HG03571 (cell line): ENCODE data around the gene TMEM132C.
"Not testable (repeated sequence)": the region's sequence is repeated elsewhere in the genome, so short reads cannot be mapped to it uniquely, and the experiment has no call there.

ENCODE experiments used
- ATAC-seq: cut with Tn5 transposase; IDR thresholded peaks from one replicate; pipeline ENCODE4 v1.9.1; 2021; ENCODE audit not compliant: unreplicated experiment

TMEM132C gene

GRCh38 chr12:128463881-128464280, 196.9 kb downstream of the TMEM132C start:
- ATAC-seq: no peak

DNA sequence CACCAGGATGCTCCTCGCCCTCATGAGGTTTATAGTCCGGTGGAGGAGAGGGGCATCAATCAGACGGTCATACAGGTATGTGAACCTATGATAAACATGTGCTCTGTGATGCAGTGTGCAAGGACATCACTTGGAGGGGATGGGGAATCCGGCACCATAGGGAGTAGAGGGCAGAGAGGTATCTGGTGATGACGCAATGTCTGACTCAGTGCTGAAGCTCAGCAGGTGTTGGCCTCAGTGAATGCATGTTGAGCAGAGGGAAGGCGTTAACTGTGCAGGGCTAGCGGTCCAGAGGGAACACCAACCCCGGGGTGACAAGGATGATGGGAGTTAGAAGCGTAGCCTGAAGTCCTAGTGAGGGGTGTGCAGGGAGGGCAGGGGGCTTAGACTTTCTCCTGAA, 200.9 kb downstream of the TMEM132C start:
- no peak for ATAC-seq

GRCh38 chr12:128468926-128469325, 202.0 kb downstream of the TMEM132C start:
- ATAC-seq: no peak

GRCh38 chr12:128471491-128471890, 204.5 kb downstream of the TMEM132C start:
- ATAC-seq: no peak

DNA sequence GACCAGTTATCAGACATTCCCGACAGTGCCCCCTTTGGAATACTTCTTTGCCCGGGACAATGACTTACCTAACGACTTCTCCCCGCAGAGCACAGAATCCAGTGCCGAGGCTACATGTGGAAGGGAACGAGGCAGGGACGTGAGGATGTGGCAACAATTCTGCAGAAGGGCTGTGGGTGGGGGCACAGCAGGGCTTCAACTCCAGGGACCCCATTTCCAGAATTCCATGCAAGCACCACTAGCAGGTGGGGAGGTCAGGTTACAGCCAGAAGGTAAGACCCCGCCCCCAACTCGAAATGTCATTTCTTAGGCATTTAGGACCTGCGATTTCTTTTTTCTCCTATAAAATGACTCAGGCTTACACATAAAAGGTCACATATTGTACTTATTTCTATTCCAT, 207.9 kb downstream of the TMEM132C start:
- no peak for ATAC-seq

DNA sequence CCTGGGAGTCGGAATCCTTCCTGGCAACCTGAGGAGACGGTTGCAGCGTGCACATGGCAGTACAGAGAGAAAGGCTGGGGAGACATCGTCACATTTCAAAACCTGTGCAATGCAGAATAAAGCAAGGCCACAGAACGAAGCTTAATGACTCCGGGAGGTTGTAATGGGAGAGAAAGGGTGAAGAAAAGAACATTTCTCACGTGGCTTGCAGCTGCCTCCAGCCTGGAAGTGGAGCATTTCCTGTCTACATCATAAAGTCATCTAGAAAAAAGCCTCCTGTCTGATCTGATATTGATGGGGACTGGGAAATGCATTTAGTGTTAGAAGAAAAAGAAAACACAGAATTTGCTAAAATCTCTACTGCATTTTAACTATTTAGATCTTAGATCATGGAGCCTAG, 209.3 kb downstream of the TMEM132C start:
- ATAC-seq: no peak

DNA sequence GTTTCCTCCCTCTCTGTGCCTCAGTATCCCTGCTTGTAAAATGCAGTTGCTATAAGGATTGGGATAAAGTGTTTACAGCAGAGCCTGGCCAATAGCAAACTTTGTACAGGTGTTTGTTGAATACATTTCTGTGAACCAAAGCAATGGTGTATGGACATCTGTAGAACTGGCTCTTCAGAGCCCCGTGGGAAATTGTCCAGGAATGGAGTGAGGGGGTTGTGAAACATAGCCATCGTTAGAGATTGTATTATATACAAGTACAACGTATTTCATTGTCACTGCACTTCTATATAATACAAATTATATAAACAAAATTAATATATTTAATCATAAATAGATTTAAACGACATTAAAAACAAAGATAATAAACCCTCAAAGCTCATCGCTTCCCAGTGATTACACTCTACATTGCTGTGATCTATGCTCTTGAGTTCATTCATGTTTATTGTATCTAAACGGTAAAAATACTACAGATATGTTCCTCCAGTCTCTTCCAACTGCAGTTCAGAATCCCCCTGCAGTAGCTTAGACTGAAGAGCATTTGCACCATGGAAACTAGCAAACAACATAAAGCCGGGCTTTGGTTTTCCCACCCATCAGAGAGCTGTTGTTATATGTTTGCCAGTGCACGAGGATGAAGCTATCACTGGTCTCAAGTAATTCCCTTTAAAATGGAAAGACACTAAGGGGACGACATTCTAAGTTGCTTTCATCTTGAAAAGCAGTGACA, 216.7 kb downstream of the TMEM132C start:
- no peak for ATAC-seq

- ATAC-seq: not testable (repeated sequence)
These were observed 230.4 kb downstream of the TMEM132C start for GRCh38 chr12:128497376-128497775.

GRCh38 chr12:128507470-128507869, 240.5 kb downstream of the TMEM132C start:
- ATAC-seq: no peak

- ATAC-seq: no peak
These were observed 242.2 kb downstream of the TMEM132C start for GRCh38 chr12:128509170-128509569.

- no peak for ATAC-seq
These were observed 243.5 kb downstream of the TMEM132C start for GRCh38 chr12:128510511-128510910.

DNA sequence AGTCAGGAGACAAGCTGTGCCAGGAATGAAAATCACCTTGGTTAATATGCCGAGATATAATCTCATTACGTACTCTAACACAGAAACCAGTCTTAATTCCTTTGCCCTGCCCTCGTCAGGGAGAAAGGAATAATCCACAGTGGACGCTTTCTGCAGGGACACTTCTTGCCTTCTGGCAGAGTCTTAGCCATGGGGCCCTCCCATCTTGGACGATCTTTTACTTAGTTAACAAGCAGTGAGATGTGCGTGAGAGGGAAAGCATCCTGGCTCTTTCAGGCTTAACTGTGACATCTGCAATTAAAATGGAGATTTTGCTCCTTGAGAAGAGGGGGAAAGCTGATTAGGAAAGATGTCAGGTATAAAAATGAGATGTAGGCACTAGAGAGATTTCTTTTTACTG, 246.4 kb downstream of the TMEM132C start:
- ATAC-seq: no peak

DNA sequence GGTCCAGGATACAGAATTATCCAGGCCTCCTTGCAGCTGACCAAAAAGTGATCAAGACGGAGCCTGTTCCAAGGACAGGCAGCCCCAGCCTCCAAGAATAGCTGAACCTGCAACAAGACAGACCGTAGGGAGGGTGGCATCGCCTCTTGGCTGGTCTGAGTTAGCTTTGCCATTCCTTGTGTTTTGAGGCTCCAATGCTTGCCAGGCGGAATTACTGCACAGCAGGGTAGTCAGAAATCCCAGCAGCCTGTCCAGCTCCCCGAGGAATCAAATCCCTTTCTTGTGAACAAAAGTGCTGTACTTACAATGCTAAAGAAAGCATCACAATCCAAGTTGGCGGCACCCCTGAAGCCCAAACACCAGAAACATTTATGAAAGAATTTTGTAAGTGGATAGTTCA, 246.9 kb downstream of the TMEM132C start:
- ATAC-seq: no peak

DNA sequence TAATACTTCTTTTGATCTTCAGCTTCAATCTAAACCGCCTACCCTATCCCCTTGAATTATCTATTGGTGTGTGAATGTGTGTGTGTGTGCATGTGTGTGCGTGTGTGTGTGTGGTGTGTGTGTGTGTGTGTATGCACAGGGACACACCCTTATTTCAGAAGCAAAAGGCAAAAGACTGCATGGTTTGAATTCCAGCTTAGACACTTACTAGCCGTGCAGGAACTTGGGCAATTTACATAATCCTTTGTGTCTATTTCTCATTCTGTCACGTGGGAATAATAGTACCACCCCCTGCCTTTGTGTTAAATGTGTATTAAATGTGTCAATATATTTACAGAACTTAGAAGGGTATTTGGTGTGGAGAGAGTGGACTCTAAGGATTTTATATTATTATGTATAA, 251.7 kb downstream of the TMEM132C start:
- no peak for ATAC-seq

- ATAC-seq: no peak
These were observed 252.5 kb downstream of the TMEM132C start for GRCh38 chr12:128519426-128519825.

DNA sequence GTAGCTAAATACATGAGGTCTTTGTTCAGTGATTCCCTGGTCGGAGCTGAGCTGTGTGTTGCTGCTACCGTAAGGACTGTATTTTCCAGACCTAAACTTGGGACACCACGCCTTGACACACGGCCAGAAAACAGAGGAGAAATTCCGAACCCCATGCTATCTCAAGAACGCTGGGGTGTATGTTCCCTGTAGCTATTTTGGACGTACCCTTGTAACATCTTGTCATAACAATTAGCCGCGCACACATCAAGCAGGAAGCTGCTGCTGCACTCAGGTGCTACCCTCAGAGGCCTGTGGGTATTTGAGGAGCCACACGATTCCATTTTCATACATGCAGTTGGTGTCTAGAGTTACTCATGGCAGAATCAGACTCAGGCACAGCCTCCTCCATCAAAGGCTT, 255.0 kb downstream of the TMEM132C start:
- ATAC-seq: no peak

DNA sequence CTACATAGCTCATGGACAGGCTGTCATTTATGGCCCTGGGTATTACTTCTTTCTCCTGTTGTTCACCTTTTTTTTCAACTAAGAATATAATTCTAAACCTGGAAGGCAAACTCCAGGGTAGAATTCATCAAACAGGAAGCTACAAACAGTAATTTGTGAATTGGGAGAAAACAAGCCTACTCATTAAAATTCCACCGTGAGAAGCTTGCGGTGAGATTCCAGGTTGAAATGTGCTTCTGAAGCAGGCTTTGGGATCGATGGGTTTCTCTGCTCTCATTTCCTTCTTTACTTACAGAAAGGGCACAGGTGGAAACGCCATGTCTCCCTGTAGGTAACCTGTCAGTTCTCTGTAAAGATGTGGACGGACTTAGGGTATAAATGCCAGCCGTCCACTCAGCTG, 257.5 kb downstream of the TMEM132C start:
- no peak for ATAC-seq

GRCh38 chr12:128531170-128531569, 264.2 kb downstream of the TMEM132C start:
- no peak for ATAC-seq

DNA sequence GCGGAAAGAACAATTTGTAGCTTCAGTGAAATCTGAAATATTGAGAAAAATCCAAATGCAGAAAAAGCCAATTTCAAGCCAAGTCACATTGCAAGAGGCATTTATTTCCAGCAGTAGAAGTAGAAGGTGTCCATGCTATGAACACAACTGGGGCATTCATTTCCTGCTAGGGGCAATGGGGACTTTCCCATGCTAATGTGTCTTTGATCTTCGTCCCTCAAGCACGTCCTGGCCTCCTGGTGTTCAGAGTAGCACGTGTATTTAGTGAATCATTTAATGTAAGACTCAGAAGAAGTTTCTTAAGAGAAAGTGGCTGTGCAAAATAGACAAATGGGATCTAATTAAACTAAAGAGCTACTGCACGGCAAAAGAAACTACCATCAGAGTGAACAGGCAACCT, 267.9 kb downstream of the TMEM132C start:
- no peak for ATAC-seq

- ATAC-seq: no peak
These were observed 269.8 kb downstream of the TMEM132C start for GRCh38 chr12:128536810-128537209.

- ATAC-seq: no peak
These were observed 270.7 kb downstream of the TMEM132C start for GRCh38 chr12:128537668-128538067.

- ATAC-seq: no peak
These were observed 275.9 kb downstream of the TMEM132C start for GRCh38 chr12:128542844-128543243.

- no peak for ATAC-seq
These were observed 276.5 kb downstream of the TMEM132C start for GRCh38 chr12:128543460-128543859.
